Naive thymus-derived CD8-positive, alpha-beta T cell (primary cell): ENCODE measurements around the gene CENPP. TPM values are rescaled to one million over a fixed set of nuclear protein-coding genes. Genes with fewer than 3 reads are reported as not detected.

ENCODE experiments used
- ATAC-seq, 2 donors: fragments of 150-1000 bp; cut with Tn5 transposase in 1 of 2; sonication (Bioruptor Pico), chemical (Tn5 transposase) in 1 of 2; 1 replicate in 1 of 2; 2 replicates in 1 of 2; pipeline ENCODE4 v1.10.0; 2021; ENCODE audit warnings: mild to moderate bottlenecking in 2 of 2, moderate library complexity in 2 of 2
- POLR2A ChIA-PET: fragments of 350-600 bp; sonication (Branson Sonifier 250); formaldehyde crosslinking; loops from one replicate; lab custom pipeline; 2021; ENCODE audit warnings: antibody characterized with exemption; lab: Charles Lee
- DNase-seq, 10 donors: peaks; one replicate each; pipeline versions ENCODE4 v3.0.0 to v3.0.0-alpha.2; 2020 to 2022
- H3K27ac Mint-ChIP-seq, 10 donors: one replicate each; pipeline ENCODE4 v1.8.0; 2020 to 2022; ENCODE audit warnings: mild to moderate bottlenecking in 10 of 10, mixed read lengths in 10 of 10, moderate library complexity in 4 of 10, inconsistent platforms in 1 of 10
- H3K27me3 Mint-ChIP-seq, 5 donors: one replicate each; pipeline ENCODE4 v1.8.0; 2021 to 2022; ENCODE audit warnings: mixed read lengths in 5 of 5
- H3K36me3 Mint-ChIP-seq, 3 donors: one replicate each; pipeline ENCODE4 v1.8.0; 2020 to 2022; ENCODE audit warnings: mixed read lengths in 3 of 3, mild to moderate bottlenecking in 2 of 3, inconsistent platforms in 1 of 3
- H3K4me1 Mint-ChIP-seq, 4 donors: one replicate each; pipeline ENCODE4 v1.8.0; 2021 to 2022; ENCODE audit warnings: mixed read lengths in 4 of 4
- H3K4me3 Mint-ChIP-seq, 10 donors: one replicate each; pipeline ENCODE4 v1.8.0; 2020 to 2022; ENCODE audit warnings: mild to moderate bottlenecking in 10 of 10, mixed read lengths in 10 of 10, moderate library complexity in 6 of 10, inconsistent platforms in 1 of 10
- H3K9me3 Mint-ChIP-seq, 9 donors: one replicate each; pipeline ENCODE4 v1.8.0; 2020 to 2022; ENCODE audit warnings: mixed read lengths in 9 of 9, mild to moderate bottlenecking in 3 of 9, inconsistent platforms in 1 of 9, moderate library complexity in 1 of 9
- polyA plus RNA-seq, 3 donors: library from polyadenylated mRNA; unstranded; fragments of 300-500 nt; fragmentation: Illumina TruSeq; gene quantifications; one replicate each; pipeline ENCODE4 v1.2.3, GENCODE V29; 2021
- total RNA-seq, 8 experiments: library from RNA in 2 of 8; stranded (reverse) in 2 of 8; gene quantifications; one replicate each; pipeline ENCODE4 v1.2.3 and lab custom pipeline; 2021 to 2026

Gene CENPP
- total and polyA plus RNA-seq, 5 experiments from 2014 or later, result 2.4 to 5.2 (median 4.4) TPM

DNA sequence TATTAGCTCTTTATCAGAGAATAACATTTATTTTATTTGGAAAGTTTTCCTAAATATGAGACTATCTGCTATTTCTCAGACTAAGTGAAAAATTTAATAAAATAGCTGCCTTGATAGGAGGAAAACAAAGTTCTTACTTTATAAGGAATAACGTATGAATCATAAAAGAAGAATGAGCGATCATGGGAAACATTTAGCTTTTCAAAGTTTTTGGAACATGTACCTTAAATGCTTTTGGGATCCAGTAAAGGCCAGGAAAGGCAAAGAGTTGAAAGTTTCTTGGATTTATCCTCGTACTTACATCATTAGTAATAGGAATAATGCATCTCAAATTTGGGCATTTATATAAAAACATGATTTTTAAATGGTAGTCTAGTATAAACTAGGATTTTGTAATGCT lies 59.2 kb downstream of the CENPP start:
- DNase-seq (no peak), ATAC-seq (no peak)
- peaks cover 0 to 3% (median 0%) of the 10 kb centered on the region in 4 donors for H3K4me1 Mint-ChIP-seq
- no peak overlapping the region for H3K27ac Mint-ChIP-seq
- no peaks in the 10 kb centered on the region for H3K9me3 Mint-ChIP-seq
- no peaks in the 10 kb centered on the region for H3K27me3 Mint-ChIP-seq
- no peak overlapping the region for H3K4me3 Mint-ChIP-seq
- H3K36me3 Mint-ChIP-seq, result peaks cover 0 to 2% (median 2%) of the 10 kb centered on the region in 3 donors
- POLR2A ChIA-PET, result no interaction called here

DNA sequence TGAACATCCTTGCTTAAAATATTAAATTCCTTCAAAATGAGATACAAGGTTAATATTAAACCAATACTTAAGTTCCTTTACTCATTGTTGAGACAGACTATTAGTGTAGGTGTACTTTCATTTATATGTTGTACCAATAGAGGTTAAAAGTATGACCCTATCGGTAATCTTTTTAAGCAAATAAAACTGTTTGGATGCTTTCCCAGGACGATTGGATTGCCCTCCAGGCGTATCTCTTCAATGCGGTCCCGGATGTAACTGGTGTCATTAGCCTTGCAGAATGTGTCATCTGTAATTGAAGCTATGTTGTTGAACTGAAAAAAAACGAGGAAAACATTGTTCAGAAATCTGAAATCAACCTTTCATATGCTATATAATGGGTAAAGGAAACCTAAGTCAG lies 59.7 kb downstream of the CENPP start:
- POLR2A ChIA-PET, result no interaction called here
- DNase-seq, result no peak
- ATAC-seq, result no peak
- H3K36me3 Mint-ChIP-seq, result peaks cover 0 to 2% (median 2%) of the 10 kb centered on the region in 3 donors
- H3K27me3 Mint-ChIP-seq, result no peaks in the 10 kb centered on the region
- no peak overlapping the region for H3K27ac Mint-ChIP-seq
- H3K4me1 Mint-ChIP-seq, result peaks cover 0 to 3% (median 0%) of the 10 kb centered on the region in 4 donors
- H3K9me3 Mint-ChIP-seq, result no peaks in the 10 kb centered on the region
- no peak overlapping the region for H3K4me3 Mint-ChIP-seq

GRCh38 chr9:92385953-92386352 lies 60.2 kb downstream of the CENPP start:
- H3K4me3 Mint-ChIP-seq, result no peak overlapping the region
- H3K27me3 Mint-ChIP-seq, result no peaks in the 10 kb centered on the region
- ATAC-seq, result no peak
- peaks cover 0 to 2% (median 2%) of the 10 kb centered on the region in 3 donors for H3K36me3 Mint-ChIP-seq
- no peaks in the 10 kb centered on the region for H3K9me3 Mint-ChIP-seq
- H3K4me1 Mint-ChIP-seq, result peaks cover 0 to 3% (median 0%) of the 10 kb centered on the region in 4 donors
- POLR2A ChIA-PET, result no interaction called here
- no peak overlapping the region for H3K27ac Mint-ChIP-seq
- no peak for DNase-seq

GRCh38 chr9:92392690-92393089 lies 66.9 kb downstream of the CENPP start:
- no peaks in the 10 kb centered on the region for H3K27me3 Mint-ChIP-seq
- H3K36me3 Mint-ChIP-seq, result no peaks in the 10 kb centered on the region
- H3K4me1 Mint-ChIP-seq, result no peaks in the 10 kb centered on the region
- DNase-seq (no peak), ATAC-seq (no peak)
- H3K4me3 Mint-ChIP-seq, result no peak overlapping the region
- H3K27ac Mint-ChIP-seq, result no peak overlapping the region
- no peaks in the 10 kb centered on the region for H3K9me3 Mint-ChIP-seq
- POLR2A ChIA-PET, result no interaction called here

- peaks cover 0 to 2% (median 0%) of the 10 kb centered on the region in 3 donors for H3K36me3 Mint-ChIP-seq
- no peaks in the 10 kb centered on the region for H3K4me1 Mint-ChIP-seq
- no peak overlapping the region for H3K4me3 Mint-ChIP-seq
- ATAC-seq, result no peak
- H3K9me3 Mint-ChIP-seq, result no peaks in the 10 kb centered on the region
- POLR2A ChIA-PET, result no interaction called here
- no peaks in the 10 kb centered on the region for H3K27me3 Mint-ChIP-seq
- no peak for DNase-seq
- no peak overlapping the region for H3K27ac Mint-ChIP-seq
These were observed 67.9 kb downstream of the CENPP start for GRCh38 chr9:92393686-92394085.

GRCh38 chr9:92395617-92396016 lies 69.9 kb downstream of the CENPP start:
- Mint-ChIP-seq H3K27me3 (no peaks in the 10 kb centered on the region), H3K27ac (no peak overlapping the region), H3K36me3 (peaks cover 0 to 2% (median 0%) of the 10 kb centered on the region in 3 donors), H3K9me3 (no peaks in the 10 kb centered on the region), H3K4me3 (no peak overlapping the region), H3K4me1 (no peaks in the 10 kb centered on the region)
- DNase-seq (no peak), ATAC-seq (no peak)
- POLR2A ChIA-PET, result no interaction called here

DNA sequence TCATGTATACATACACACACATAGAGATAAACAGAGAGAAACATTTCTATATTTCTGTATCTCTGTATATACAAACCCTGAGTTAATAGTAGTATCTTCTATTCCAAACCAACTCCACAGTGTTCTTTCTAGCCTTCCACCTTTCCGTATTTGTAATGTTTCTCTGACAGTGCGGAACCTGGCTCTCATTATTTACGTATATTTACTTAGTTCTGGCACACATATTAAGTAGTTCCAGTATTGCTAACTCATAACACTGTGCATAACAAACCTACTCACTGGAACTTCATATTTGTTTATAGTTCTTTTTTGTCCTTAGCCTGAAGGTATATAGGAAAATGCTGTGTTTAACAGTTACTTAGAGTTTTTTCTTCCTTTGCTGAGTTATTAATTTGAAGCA lies 72.1 kb downstream of the CENPP start:
- no peaks in the 10 kb centered on the region for H3K4me1 Mint-ChIP-seq
- POLR2A ChIA-PET, result no interaction called here

GRCh38 chr9:92402360-92402759 lies 76.6 kb downstream of the CENPP start:
- DNase-seq, result no peak
- Mint-ChIP-seq H3K4me1 (peaks cover 11 to 28% (median 26%) of the 10 kb centered on the region in 4 donors), H3K27me3 (no peaks in the 10 kb centered on the region), H3K36me3 (peaks cover 0 to 2% (median 0%) of the 10 kb centered on the region in 3 donors), H3K4me3 (no peak overlapping the region), H3K27ac (no peak overlapping the region), H3K9me3 (no peaks in the 10 kb centered on the region)
- POLR2A ChIA-PET, result no interaction called here
- ATAC-seq, result no peak

More for the DNA sequence above, 72.1 kb downstream of the CENPP start:
- Mint-ChIP-seq H3K27me3 (no peaks in the 10 kb centered on the region), H3K27ac (peak overlapping the region in 1 of 10 donors; percentile 3), H3K36me3 (peaks cover 0 to 2% (median 0%) of the 10 kb centered on the region in 3 donors), H3K4me3 (no peak overlapping the region), H3K9me3 (no peaks in the 10 kb centered on the region)
- DNase-seq, result no peak
- ATAC-seq, result no peak

- no peak overlapping the region for H3K27ac Mint-ChIP-seq
- DNase-seq (no peak), ATAC-seq (no peak)
- H3K4me3 Mint-ChIP-seq, result no peak overlapping the region
- peaks cover 0 to 2% (median 0%) of the 10 kb centered on the region in 3 donors for H3K36me3 Mint-ChIP-seq
- H3K4me1 Mint-ChIP-seq, result peaks cover 11 to 29% (median 27%) of the 10 kb centered on the region in 4 donors
- no peaks in the 10 kb centered on the region for H3K27me3 Mint-ChIP-seq
- H3K9me3 Mint-ChIP-seq, result no peaks in the 10 kb centered on the region
- POLR2A ChIA-PET, result no interaction called here
These were observed 77.3 kb downstream of the CENPP start for GRCh38 chr9:92402826-92403745.

GRCh38 chr9:92404042-92404836 lies 78.5 kb downstream of the CENPP start, which contains the start of gene OGN:
TSS of gene OGN (minus strand) at chr9:92404578. CDS start at chr9:92403407, 1,171 bp downstream.
- H3K27ac Mint-ChIP-seq, result peak within 1 kb of the TSS in 2 of 10 donors; percentile 13 to 66
- peaks cover 11 to 29% (median 27%) of the 10 kb centered on the region in 4 donors for H3K4me1 Mint-ChIP-seq
- H3K9me3 Mint-ChIP-seq, result no peaks in the 10 kb centered on the region
- no peaks in the 10 kb centered on the region for H3K36me3 Mint-ChIP-seq
- peak within 1 kb of the TSS in 1 of 10 donors; percentile 16 for H3K4me3 Mint-ChIP-seq
- POLR2A ChIA-PET, result no interaction called here
- no peak for ATAC-seq
- peak in 1 of 10 donors; percentile 5 for DNase-seq
- H3K27me3 Mint-ChIP-seq, result no peaks in the 10 kb centered on the region

GRCh38 chr9:92405818-92406217 lies 80.1 kb downstream of the CENPP start:
- ATAC-seq, result no peak
- POLR2A ChIA-PET, result interaction anchor here (1.9 kb wide), 1 partner anchor 80 kb away, joined by 8 read pairs; the partner anchor contains the start of genes CENPP and NOL8
- DNase-seq, result no peak
- H3K27ac Mint-ChIP-seq, result peak overlapping the region; percentile 31 to 95 (median 90)
- H3K9me3 Mint-ChIP-seq, result no peaks in the 10 kb centered on the region
- no peaks in the 10 kb centered on the region for H3K36me3 Mint-ChIP-seq
- no peaks in the 10 kb centered on the region for H3K27me3 Mint-ChIP-seq
- peaks cover 11 to 29% (median 27%) of the 10 kb centered on the region in 4 donors for H3K4me1 Mint-ChIP-seq
- H3K4me3 Mint-ChIP-seq, result peak overlapping the region; percentile 66 to 82 (median 74)

- POLR2A ChIA-PET, result interaction anchor here (1.9 kb wide), 1 partner anchor 81 kb away, joined by 8 read pairs; the partner anchor contains the start of genes CENPP and NOL8
- Mint-ChIP-seq H3K9me3 (no peaks in the 10 kb centered on the region), H3K27ac (peak overlapping the region; percentile 71 to 95 (median 90)), H3K36me3 (no peaks in the 10 kb centered on the region), H3K27me3 (no peaks in the 10 kb centered on the region), H3K4me3 (peak overlapping the region; percentile 66 to 82 (median 74)), H3K4me1 (peaks cover 11 to 29% (median 27%) of the 10 kb centered on the region in 4 donors)
- ATAC-seq, result peak; percentile 96
- peak in 8 of 10 donors; percentile 15 to 69 (median 32) for DNase-seq
These were observed 80.7 kb downstream of the CENPP start for GRCh38 chr9:92406477-92406876.
